ENCODE results near the gene WDFY2. TPM values are rescaled to one million over a fixed set of nuclear protein-coding genes. Genes with fewer than 3 reads are reported as not detected.

WDFY2 gene
- total RNA-seq, 1 donor from 2014 or later: 11.1 TPM

GRCh38 chr13:51625555-51626345, 41.5 kb downstream of the WDFY2 start:
- no peak for DNase-seq (ENCODE audit: low read depth)
- TF ChIP-seq CTCF (IDR thresholded peaks at IDR 0.05; ENCODE audit: insufficient read depth, low read length, poor library complexity, severe bottlenecking): no peak
- no peaks in the 10 kb centered on the region for H3K27me3 ChIP-seq (ENCODE audit: control insufficient read depth, insufficient read depth, low read length)
- no peak overlapping the region for H3K4me3 ChIP-seq (ENCODE audit: low read depth, low read length)
- H3K36me3 ChIP-seq (ENCODE audit: control insufficient read depth, insufficient read depth, low read length): no peaks in the 10 kb centered on the region

- no peak for DNase-seq (ENCODE audit: low read depth)
- Histone ChIP-seq H3K4me3 (ENCODE audit: low read depth, low read length) (no peak overlapping the region), H3K27me3 (ENCODE audit: control insufficient read depth, insufficient read depth, low read length) (no peaks in the 10 kb centered on the region), H3K36me3 (ENCODE audit: control insufficient read depth, insufficient read depth, low read length) (no peaks in the 10 kb centered on the region)
- no peak for TF ChIP-seq CTCF (IDR thresholded peaks at IDR 0.05; ENCODE audit: insufficient read depth, low read length, poor library complexity, severe bottlenecking)
Observed at GRCh38 chr13:51626749-51627148, 42.5 kb downstream of the WDFY2 start.

GRCh38 chr13:51628059-51628852, 44.0 kb downstream of the WDFY2 start:
- DNase-seq (ENCODE audit: low read depth): no peak
- Histone ChIP-seq H3K4me3 (ENCODE audit: low read depth, low read length) (no peak overlapping the region), H3K36me3 (ENCODE audit: control insufficient read depth, insufficient read depth, low read length) (no peaks in the 10 kb centered on the region), H3K27me3 (ENCODE audit: control insufficient read depth, insufficient read depth, low read length) (no peaks in the 10 kb centered on the region)
- TF ChIP-seq CTCF (IDR thresholded peaks at IDR 0.05; ENCODE audit: insufficient read depth, low read length, poor library complexity, severe bottlenecking): no peak

- TF ChIP-seq CTCF (IDR thresholded peaks at IDR 0.05; ENCODE audit: insufficient read depth, low read length, poor library complexity, severe bottlenecking): no peak
- Histone ChIP-seq H3K27me3 (ENCODE audit: control insufficient read depth, insufficient read depth, low read length) (no peaks in the 10 kb centered on the region), H3K4me3 (ENCODE audit: low read depth, low read length) (no peak overlapping the region)
Observed at GRCh38 chr13:51629491-51630287, 45.4 kb downstream of the WDFY2 start.

GRCh38 chr13:51630288-51630615, 46.0 kb downstream of the WDFY2 start:
- Histone ChIP-seq H3K36me3 (ENCODE audit: control insufficient read depth, insufficient read depth, low read length) (no peaks in the 10 kb centered on the region), H3K27me3 (ENCODE audit: control insufficient read depth, insufficient read depth, low read length) (no peaks in the 10 kb centered on the region), H3K4me3 (ENCODE audit: low read depth, low read length) (no peak overlapping the region)
- no peak for DNase-seq (ENCODE audit: low read depth)
- TF ChIP-seq CTCF (IDR thresholded peaks at IDR 0.05; ENCODE audit: insufficient read depth, low read length, poor library complexity, severe bottlenecking): no peak

More at GRCh38 chr13:51629491-51630287, 45.4 kb downstream of the WDFY2 start:
- no peaks in the 10 kb centered on the region for H3K36me3 ChIP-seq (ENCODE audit: control insufficient read depth, insufficient read depth, low read length)
- no peak for DNase-seq (ENCODE audit: low read depth)
